Esophagus (tissue), 2 donors: Measurements from ENCODE around the gene GP2. TPM values are rescaled to one million over a fixed set of nuclear protein-coding genes. Genes with fewer than 3 reads are reported as not detected.
"Not testable (repeated sequence)": the region's sequence is repeated elsewhere in the genome, so short reads cannot be mapped to it uniquely, and the experiment has no call there.

ENCODE experiments used
- H3K27ac ChIP-seq, 2 donors: one replicate each; pipeline ENCODE4 v1.5.1; 2013; ENCODE audit warnings: low read depth in 2 of 2, mild to moderate bottlenecking in 2 of 2, inconsistent platforms in 1 of 2, low read length in 1 of 2, moderate library complexity in 1 of 2
- H3K27me3 ChIP-seq, 2 donors: one replicate each; pipeline ENCODE4 v1.6.1; 2013; ENCODE audit warnings: low read length in 2 of 2, control low read depth in 1 of 2, mild to moderate bottlenecking in 1 of 2; ENCODE audit not compliant: insufficient read depth in 2 of 2, control insufficient read depth in 1 of 2
- H3K36me3 ChIP-seq, 2 donors: one replicate each; pipeline ENCODE4 v1.6.1; 2013; ENCODE audit warnings: low read length in 1 of 2; ENCODE audit not compliant: control insufficient read depth in 2 of 2, insufficient read depth in 2 of 2
- H3K4me1 ChIP-seq, 2 donors: one replicate each; pipeline ENCODE4 v1.6.1; 2013; ENCODE audit warnings: low read length in 1 of 2; ENCODE audit not compliant: control insufficient read depth in 2 of 2, insufficient read depth in 2 of 2
- H3K4me3 ChIP-seq, 2 donors: one replicate each; pipeline ENCODE4 v1.5.1; 2013; ENCODE audit warnings: low read length in 2 of 2, mild to moderate bottlenecking in 2 of 2, low read depth in 1 of 2, moderate library complexity in 1 of 2
- H3K9me3 ChIP-seq, 2 donors: one replicate each; pipeline ENCODE4 v1.6.1; 2013; ENCODE audit warnings: mild to moderate bottlenecking in 2 of 2, low read depth in 1 of 2, low read length in 1 of 2, moderate library complexity in 1 of 2; ENCODE audit not compliant: control insufficient read depth in 2 of 2, insufficient read depth in 1 of 2
- WGBS, 2 donors: extraction: QIAGEN DNeasy Blood & Tissue Kit; methylation state at CpG; one replicate each; pipeline ENCODE4 v1.1.7; 2013; 5-methylcytosine and 5-hydroxymethylcytosine counted together
- polyA plus RNA-seq, 2 donors: library from polyadenylated mRNA; stranded (reverse); fragments of 200-250 nt; gene quantifications; one replicate each; pipeline ENCODE4 v1.2.3, GENCODE V29; 2013
- donor health status: healthy with polysubstance abuse.
- donor health status: Bipolar disorder and iron deficiency.

GP2 gene
- polyA plus RNA-seq, 2 donors = 0.31 to 0.45 TPM

DNA sequence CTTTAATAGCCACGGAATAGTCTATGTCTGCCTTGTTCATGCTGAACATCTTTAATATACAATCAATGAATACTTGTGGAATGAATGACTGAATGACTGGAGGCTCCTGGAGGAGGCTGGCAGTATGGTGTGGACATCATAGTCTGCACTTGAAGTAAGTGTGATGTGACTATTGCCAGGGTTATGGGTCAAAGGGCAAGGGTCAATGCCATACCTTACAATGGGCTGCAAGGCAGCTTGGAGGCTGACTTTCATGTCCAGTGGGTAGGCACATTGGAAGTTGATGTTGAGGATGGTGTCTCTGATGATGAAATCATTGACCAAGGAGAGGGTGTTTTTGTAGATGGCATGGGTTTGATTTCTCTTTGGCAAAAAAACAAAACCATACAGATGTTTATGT, 7.9 kb downstream of the GP2 start:
- 74 to 80% methylated on average over 1 of the region's 1 CpG for WGBS, 2 donors
- H3K36me3 ChIP-seq = no peaks in the 10 kb centered on the region
- no peak overlapping the region for H3K4me3 ChIP-seq
- no peaks in the 10 kb centered on the region for H3K27me3 ChIP-seq
- H3K27ac ChIP-seq = no peak overlapping the region
- H3K4me1 ChIP-seq = no peaks in the 10 kb centered on the region
- no peaks in the 10 kb centered on the region for H3K9me3 ChIP-seq

DNA sequence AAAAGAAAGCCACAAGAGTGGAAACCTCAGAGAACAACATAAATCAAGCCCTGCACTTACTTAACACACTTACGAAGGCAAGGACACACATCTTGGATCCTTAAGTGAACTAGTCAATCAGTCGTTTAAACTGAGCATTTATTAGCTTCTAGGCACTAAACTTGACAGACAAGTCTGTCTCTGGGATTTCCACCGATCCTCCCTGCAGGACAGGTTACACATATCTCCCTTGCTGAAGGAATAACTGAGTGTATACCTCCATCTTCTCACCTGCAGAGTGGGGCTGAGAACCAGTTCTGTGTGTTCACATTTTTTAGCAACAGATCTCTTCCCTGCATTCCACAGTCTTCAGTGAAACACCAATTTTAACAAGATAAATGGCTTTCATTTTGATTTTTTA, 8.9 kb downstream of the GP2 start:
- Histone ChIP-seq H3K36me3 (no peaks in the 10 kb centered on the region), H3K4me3 (no peak overlapping the region), H3K4me1 (no peaks in the 10 kb centered on the region), H3K27me3 (no peaks in the 10 kb centered on the region), H3K27ac (no peak overlapping the region), H3K9me3 (no peaks in the 10 kb centered on the region)
- WGBS, 2 donors = 57% methylated on average over 3 of the region's 3 CpGs

DNA sequence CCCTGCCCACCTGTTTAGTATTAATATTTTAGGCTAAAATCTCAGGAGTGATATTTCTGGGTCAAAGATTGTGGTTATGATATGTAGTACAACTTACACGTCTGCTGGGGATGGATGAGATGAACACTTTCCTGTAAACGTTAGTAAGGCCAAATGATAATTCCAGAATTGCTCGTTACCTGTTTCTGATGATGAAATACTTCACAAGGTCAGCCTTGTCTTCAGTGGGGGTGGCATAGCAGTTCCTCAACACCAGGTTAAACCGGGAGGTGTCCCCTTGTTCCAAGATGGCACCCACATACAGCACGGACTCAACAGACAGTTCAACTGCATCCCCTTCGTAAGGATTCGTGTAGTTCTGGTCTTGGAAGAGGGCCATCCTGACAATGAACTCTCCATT, 9.3 kb downstream of the GP2 start:
- Histone ChIP-seq H3K4me1 (no peaks in the 10 kb centered on the region), H3K27me3 (no peaks in the 10 kb centered on the region), H3K4me3 (no peak overlapping the region), H3K27ac (no peak overlapping the region), H3K36me3 (no peaks in the 10 kb centered on the region), H3K9me3 (no peaks in the 10 kb centered on the region)
- WGBS, 2 donors = 75 to 82% methylated on average over 7 of the region's 7 CpGs

DNA sequence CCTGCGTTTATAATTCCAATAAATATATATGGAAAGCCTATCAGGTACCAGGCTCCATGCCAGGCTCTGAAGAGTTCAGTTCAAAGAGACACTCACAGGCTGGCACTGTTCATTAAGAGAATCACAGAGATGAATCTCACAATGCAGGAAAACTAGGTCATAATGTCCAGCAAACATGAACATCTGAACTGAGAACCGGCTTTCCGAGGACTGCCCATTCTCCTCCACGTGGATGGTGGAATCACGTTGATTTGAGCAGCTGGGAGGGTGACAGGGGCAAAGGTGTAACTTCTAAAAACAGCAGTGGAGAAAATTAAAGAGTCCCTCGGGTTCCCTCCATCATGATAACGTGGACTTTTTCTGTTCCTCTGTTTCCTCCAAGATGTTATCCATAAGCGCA, 10.2 kb downstream of the GP2 start:
- no peak overlapping the region for H3K4me3 ChIP-seq
- no peaks in the 10 kb centered on the region for H3K27me3 ChIP-seq
- no peaks in the 10 kb centered on the region for H3K36me3 ChIP-seq
- no peak overlapping the region for H3K27ac ChIP-seq
- WGBS, 2 donors = 58 to 61% methylated on average over 8 of the region's 8 CpGs
- H3K9me3 ChIP-seq = no peaks in the 10 kb centered on the region
- no peaks in the 10 kb centered on the region for H3K4me1 ChIP-seq

DNA sequence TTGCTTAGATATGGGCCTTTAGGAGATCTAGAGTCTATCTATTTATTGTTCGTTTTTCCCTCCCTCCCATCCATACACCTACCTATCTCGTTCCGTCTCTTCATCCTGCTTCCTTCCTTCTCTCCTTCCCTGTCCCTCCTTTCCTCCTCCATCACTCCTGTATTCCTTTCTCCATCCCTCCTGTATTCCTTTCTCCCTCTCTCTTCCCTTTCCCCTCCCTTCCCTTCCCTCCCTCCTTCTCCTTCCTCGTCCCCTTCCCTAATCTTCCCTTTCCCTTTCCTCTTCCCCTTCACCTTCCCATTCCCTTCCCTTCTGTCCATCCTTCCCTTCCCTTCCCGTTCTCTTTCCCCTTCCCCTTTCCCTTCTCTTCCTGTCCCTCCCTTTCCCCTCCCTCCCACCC, 10.6 kb downstream of the GP2 start:
- 66 to 68% methylated on average over 5 of the region's 5 CpGs for WGBS, 2 donors
- no peak overlapping the region for H3K27ac ChIP-seq

DNA sequence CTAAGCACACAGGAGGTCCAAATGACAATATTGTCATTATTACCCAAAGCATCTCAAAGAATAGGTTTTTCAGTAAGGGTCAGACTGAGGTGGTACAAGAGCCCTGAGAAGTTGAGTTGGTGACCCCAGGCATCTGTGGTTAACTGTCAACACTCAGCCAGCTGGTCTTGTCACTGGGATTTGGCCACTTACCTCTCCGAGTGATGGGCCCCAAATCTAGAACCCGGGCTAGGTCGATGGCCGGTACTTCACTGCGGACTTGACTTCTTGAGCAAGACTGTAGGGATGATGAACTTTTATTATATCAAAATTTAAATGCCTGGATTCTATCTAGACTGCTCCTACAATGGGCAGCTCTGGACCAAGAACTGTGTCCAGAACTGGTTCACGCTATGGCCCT, 11.5 kb downstream of the GP2 start:
- Histone ChIP-seq H3K4me3 (no peak overlapping the region), H3K27ac (no peak overlapping the region), H3K9me3 (no peaks in the 10 kb centered on the region), H3K27me3 (no peaks in the 10 kb centered on the region), H3K4me1 (no peaks in the 10 kb centered on the region), H3K36me3 (no peaks in the 10 kb centered on the region)
- WGBS, 2 donors = 94 to 98% methylated on average over 6 of the region's 6 CpGs

More for the DNA sequence above, 10.6 kb downstream of the GP2 start:
- Histone ChIP-seq H3K9me3 (no peaks in the 10 kb centered on the region), H3K4me1 (no peaks in the 10 kb centered on the region), H3K4me3 (no peak overlapping the region), H3K36me3 (no peaks in the 10 kb centered on the region), H3K27me3 (no peaks in the 10 kb centered on the region)

DNA sequence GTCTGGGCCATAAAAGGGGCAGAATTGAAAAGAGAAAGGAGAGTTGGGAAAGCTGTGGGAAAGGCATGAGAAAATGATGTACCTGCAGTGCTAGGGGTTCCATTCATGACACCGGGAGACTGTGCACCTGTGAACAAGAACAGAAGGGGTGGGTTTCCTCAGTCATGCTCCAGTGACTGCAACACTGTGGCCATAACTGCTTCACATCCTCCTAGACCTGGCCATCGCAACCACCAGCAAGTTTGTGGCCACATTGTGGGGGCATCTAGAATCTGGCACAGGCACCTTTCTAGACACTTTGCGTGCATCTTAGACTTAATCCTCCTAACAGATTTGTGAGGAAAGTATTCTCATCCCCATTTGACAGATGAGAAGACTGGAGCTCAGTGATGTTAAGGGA, 12.7 kb downstream of the GP2 start:
- Histone ChIP-seq H3K27me3 (no peaks in the 10 kb centered on the region), H3K27ac (no peak overlapping the region), H3K9me3 (no peaks in the 10 kb centered on the region), H3K4me3 (no peak overlapping the region), H3K36me3 (no peaks in the 10 kb centered on the region), H3K4me1 (no peaks in the 10 kb centered on the region)
- 83 to 90% methylated on average over 3 of the region's 3 CpGs for WGBS, 2 donors

DNA sequence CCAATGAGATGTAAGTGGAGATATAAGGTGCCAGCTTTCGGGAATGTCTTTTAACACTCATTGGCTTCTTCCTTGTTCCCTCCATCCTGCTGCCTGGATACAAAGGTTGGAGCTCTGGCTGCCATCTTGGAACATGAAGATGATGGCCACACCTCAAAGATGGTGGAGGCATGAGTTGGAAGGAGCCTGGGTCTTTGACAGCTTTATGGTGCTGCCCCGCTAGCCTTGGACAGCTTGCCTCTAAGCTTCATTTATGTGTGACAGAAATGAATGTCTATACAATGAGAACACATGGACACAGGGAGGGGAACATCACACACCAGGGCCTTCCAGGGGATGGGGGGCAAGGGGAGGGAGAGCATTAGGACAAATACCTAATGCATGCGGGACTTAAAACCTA, 13.6 kb downstream of the GP2 start:
- H3K9me3 ChIP-seq = no peaks in the 10 kb centered on the region
- no peak overlapping the region for H3K27ac ChIP-seq
- no peaks in the 10 kb centered on the region for H3K4me1 ChIP-seq
- no peaks in the 10 kb centered on the region for H3K36me3 ChIP-seq
- H3K27me3 ChIP-seq = no peaks in the 10 kb centered on the region
- no peak overlapping the region for H3K4me3 ChIP-seq
- 90 to 91% methylated on average over 3 of the region's 3 CpGs for WGBS, 2 donors

DNA sequence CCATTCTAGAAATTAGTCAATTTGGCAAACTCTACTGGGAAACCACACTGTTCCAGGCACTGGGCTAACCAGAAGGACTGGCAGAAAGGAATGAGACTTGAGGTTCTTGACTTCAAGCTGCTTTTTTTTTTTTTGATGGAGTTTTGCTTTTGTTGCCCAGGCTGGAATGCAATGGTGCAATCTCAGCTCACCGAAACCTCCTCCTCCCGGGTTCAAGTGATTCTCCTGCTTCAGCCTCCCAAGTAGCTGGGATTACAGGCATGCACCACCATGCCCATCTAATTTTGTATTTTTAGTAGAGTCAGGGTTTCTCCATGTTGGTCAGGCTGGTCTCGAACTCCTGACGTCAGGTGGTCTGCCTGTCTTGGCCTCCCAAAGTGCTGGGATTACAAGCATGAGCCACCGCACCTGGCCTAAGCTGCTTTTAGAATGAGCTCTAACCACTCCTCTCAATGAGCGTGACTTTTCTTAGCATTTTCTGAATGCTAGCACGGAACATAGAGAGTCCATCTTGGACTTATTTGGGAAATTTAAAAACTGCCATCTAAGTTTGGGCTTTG, 14.7 kb downstream of the GP2 start:
- 87 to 92% methylated on average over 7 of the region's 7 CpGs for WGBS, 2 donors
- H3K9me3 ChIP-seq, H3K4me3 ChIP-seq, H3K36me3 ChIP-seq, H3K27ac ChIP-seq, H3K4me1 ChIP-seq, H3K27me3 ChIP-seq: not testable (repeated sequence)

DNA sequence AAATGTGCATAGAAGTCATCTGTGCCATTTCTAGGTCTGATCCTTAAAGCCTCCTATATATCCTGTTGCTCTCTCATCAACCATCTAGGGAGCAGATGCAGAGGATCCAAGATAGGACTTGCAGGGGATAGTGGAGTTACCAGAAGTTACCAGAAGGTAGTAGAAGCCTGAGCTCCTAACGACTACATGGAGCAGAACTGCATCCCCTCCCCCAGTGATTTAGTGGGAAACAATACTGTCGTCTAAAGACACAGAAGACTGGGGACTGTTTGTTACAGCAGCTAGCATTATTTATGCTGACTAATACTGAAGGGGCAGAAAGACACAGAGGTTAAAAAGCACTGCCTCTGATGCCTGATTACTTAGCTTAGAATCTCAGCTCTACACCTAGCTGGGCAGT, 15.8 kb downstream of the GP2 start:
- WGBS, 2 donors = 59 to 64% methylated on average over 2 of the region's 2 CpGs
- H3K27me3 ChIP-seq = no peaks in the 10 kb centered on the region
- H3K36me3 ChIP-seq = no peaks in the 10 kb centered on the region
- no peak overlapping the region for H3K27ac ChIP-seq
- no peaks in the 10 kb centered on the region for H3K9me3 ChIP-seq
- no peaks in the 10 kb centered on the region for H3K4me1 ChIP-seq
- no peak overlapping the region for H3K4me3 ChIP-seq
